22Rv1 (cell line): ENCODE data around the gene SYT8.

Source experiments
- ZFX ChIP-seq: fragments of 450-650 bp; IDR thresholded peaks from 2 replicates; pipeline ENCODE4 v1.6.1; 2017; ENCODE audit warnings: antibody characterized with exemption, borderline replicate concordance
- TF ChIP-seq, protein P1 (sequence below): fragments of 450-650 bp; IDR thresholded peaks from 2 replicates; pipeline ENCODE4 v1.5.1; 2017; ENCODE audit warnings: mild to moderate bottlenecking

DNA sequence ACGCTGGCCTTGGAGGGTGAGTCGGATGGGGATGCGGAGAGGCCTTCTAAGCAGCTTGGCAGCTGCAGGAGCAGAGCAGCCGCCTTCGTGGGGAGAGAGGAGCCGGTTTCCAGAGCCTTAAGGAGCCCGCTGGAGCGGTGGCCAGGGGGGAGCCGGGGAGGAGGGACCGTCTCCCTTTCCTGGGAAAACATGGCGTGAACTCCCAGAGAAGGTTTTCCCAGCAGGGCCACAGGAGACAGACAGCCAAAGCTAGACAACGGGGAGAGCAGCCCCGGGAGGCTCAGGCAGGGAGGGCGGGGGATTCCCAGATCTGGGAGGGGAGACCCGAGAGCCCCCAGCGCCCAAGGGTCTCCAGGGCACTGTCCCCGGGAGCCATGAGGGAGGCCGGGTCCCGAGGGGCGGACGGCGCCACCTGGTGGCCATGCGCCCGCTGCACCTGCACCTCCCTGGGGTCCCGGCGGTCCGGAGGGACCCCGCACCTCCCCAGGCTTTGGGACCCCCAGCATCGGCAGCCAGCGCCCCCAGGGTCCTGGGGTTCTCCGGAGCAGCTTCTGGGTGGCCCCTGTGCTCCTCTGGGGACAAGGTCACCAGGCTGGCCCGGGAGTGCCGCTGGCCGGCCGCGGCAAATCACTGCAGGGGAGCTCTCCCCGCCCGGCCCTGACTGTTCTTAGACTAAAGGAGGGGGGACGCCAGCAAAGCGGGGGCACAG is 2.4 kb upstream of the SYT8 start:
- TF ChIP-seq, protein P1, sequence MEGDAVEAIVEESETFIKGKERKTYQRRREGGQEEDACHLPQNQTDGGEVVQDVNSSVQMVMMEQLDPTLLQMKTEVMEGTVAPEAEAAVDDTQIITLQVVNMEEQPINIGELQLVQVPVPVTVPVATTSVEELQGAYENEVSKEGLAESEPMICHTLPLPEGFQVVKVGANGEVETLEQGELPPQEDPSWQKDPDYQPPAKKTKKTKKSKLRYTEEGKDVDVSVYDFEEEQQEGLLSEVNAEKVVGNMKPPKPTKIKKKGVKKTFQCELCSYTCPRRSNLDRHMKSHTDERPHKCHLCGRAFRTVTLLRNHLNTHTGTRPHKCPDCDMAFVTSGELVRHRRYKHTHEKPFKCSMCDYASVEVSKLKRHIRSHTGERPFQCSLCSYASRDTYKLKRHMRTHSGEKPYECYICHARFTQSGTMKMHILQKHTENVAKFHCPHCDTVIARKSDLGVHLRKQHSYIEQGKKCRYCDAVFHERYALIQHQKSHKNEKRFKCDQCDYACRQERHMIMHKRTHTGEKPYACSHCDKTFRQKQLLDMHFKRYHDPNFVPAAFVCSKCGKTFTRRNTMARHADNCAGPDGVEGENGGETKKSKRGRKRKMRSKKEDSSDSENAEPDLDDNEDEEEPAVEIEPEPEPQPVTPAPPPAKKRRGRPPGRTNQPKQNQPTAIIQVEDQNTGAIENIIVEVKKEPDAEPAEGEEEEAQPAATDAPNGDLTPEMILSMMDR: peak; percentile 97
- no peak for TF ChIP-seq ZFX
